ENCODE measurements around the gene MIOX. TPM values are rescaled to one million over a fixed set of nuclear protein-coding genes. Genes with fewer than 3 reads are reported as not detected.

Gene MIOX
- polyA plus RNA-seq, 3 donors from 2014 or later: not detected

- Mint-ChIP-seq H3K27ac (peak overlapping the region; percentile 88 to 94 (median 92)), H3K4me1 (peaks cover 49 to 52% of the 10 kb centered on the region in 2 donors), H3K27me3 (ENCODE audit: low read depth in 3 of 3) (peaks cover 9 to 43% (median 20%) of the 10 kb centered on the region in 3 donors), H3K36me3 (peaks cover 9 to 24% (median 13%) of the 10 kb centered on the region in 3 donors), H3K4me3 (peak overlapping the region; percentile 33 to 67 (median 63)), H3K9me3 (no peaks in the 10 kb centered on the region)
- no peak for DNase-seq
These were observed 40.6 kb upstream of the MIOX start for GRCh38 chr22:50445880-50446707.

- Mint-ChIP-seq H3K4me1 (peaks cover 54 to 60% of the 10 kb centered on the region in 2 donors), H3K9me3 (no peaks in the 10 kb centered on the region), H3K27me3 (ENCODE audit: low read depth in 3 of 3) (peaks cover 9 to 40% (median 20%) of the 10 kb centered on the region in 3 donors), H3K27ac (peak overlapping the region; percentile 35 to 92 (median 91)), H3K4me3 (peak overlapping the region in 3 of 5 donors; percentile 26 to 66 (median 33)), H3K36me3 (peaks cover 9 to 30% (median 18%) of the 10 kb centered on the region in 3 donors)
- no peak for DNase-seq
These were observed 39.7 kb upstream of the MIOX start for GRCh38 chr22:50446708-50447575.

GRCh38 chr22:50447576-50448551 is 38.8 kb upstream of the MIOX start:
- Mint-ChIP-seq H3K36me3 (peaks cover 9 to 33% (median 21%) of the 10 kb centered on the region in 3 donors), H3K4me1 (peaks cover 54 to 63% of the 10 kb centered on the region in 2 donors), H3K27ac (peak overlapping the region; percentile 84 to 92 (median 91)), H3K27me3 (ENCODE audit: low read depth in 3 of 3) (peaks cover 12 to 39% (median 20%) of the 10 kb centered on the region in 3 donors), H3K4me3 (peak overlapping the region; percentile 33 to 78 (median 62)), H3K9me3 (no peaks in the 10 kb centered on the region)
- DNase-seq: peak; percentile 47 to 53 (median 52)

- peak overlapping the region in 1 of 5 donors; percentile 2 for H3K4me3 Mint-ChIP-seq
- H3K36me3 Mint-ChIP-seq: peaks cover 9 to 40% (median 24%) of the 10 kb centered on the region in 3 donors
- DNase-seq: no peak
- peaks cover 31 to 39% of the 10 kb centered on the region in 2 donors for H3K4me1 Mint-ChIP-seq
- H3K27me3 Mint-ChIP-seq (ENCODE audit: low read depth in 3 of 3): peaks cover 12 to 27% (median 23%) of the 10 kb centered on the region in 3 donors
- no peaks in the 10 kb centered on the region for H3K9me3 Mint-ChIP-seq
- H3K27ac Mint-ChIP-seq: peak overlapping the region; percentile 65 to 91 (median 80)
These were observed 34.0 kb upstream of the MIOX start for GRCh38 chr22:50452649-50453048.

- Mint-ChIP-seq H3K4me1 (peaks cover 13 to 19% of the 10 kb centered on the region in 2 donors), H3K4me3 (no peak overlapping the region), H3K27me3 (ENCODE audit: low read depth in 3 of 3) (peaks cover 10 to 14% (median 10%) of the 10 kb centered on the region in 3 donors), H3K9me3 (no peaks in the 10 kb centered on the region), H3K27ac (peak overlapping the region in 1 of 6 donors; percentile 53), H3K36me3 (peaks cover 2 to 34% (median 20%) of the 10 kb centered on the region in 3 donors)
- no peak for DNase-seq
These were observed 32.0 kb upstream of the MIOX start for GRCh38 chr22:50454556-50455075.

GRCh38 chr22:50455201-50455600 is 31.5 kb upstream of the MIOX start:
- no peak for DNase-seq
- no peaks in the 10 kb centered on the region for H3K9me3 Mint-ChIP-seq
- H3K27ac Mint-ChIP-seq: peak overlapping the region in 1 of 6 donors; percentile 53
- peaks cover 11 to 16% of the 10 kb centered on the region in 2 donors for H3K4me1 Mint-ChIP-seq
- H3K27me3 Mint-ChIP-seq (ENCODE audit: low read depth in 3 of 3): peaks cover 8 to 11% (median 10%) of the 10 kb centered on the region in 3 donors
- H3K36me3 Mint-ChIP-seq: peaks cover 0 to 31% (median 17%) of the 10 kb centered on the region in 3 donors
- H3K4me3 Mint-ChIP-seq: no peak overlapping the region

GRCh38 chr22:50456026-50456425 is 30.6 kb upstream of the MIOX start:
- H3K36me3 Mint-ChIP-seq: peaks cover 4 to 25% (median 17%) of the 10 kb centered on the region in 3 donors
- H3K9me3 Mint-ChIP-seq: no peaks in the 10 kb centered on the region
- no peak overlapping the region for H3K27ac Mint-ChIP-seq
- H3K27me3 Mint-ChIP-seq (ENCODE audit: low read depth in 3 of 3): peaks cover 8 to 11% (median 10%) of the 10 kb centered on the region in 3 donors
- no peak overlapping the region for H3K4me3 Mint-ChIP-seq
- DNase-seq: no peak
- H3K4me1 Mint-ChIP-seq: peaks cover 11 to 16% of the 10 kb centered on the region in 2 donors

- peak overlapping the region in 2 of 6 donors; percentile 53 to 62 for H3K27ac Mint-ChIP-seq
- peaks cover 5 to 19% (median 12%) of the 10 kb centered on the region in 3 donors for H3K36me3 Mint-ChIP-seq
- peaks cover 5 to 10% of the 10 kb centered on the region in 2 donors for H3K4me1 Mint-ChIP-seq
These were observed 30.0 kb upstream of the MIOX start for GRCh38 chr22:50456466-50457234.

GRCh38 chr22:50459016-50459415 is 27.6 kb upstream of the MIOX start:
- H3K9me3 Mint-ChIP-seq: no peaks in the 10 kb centered on the region
- peaks cover 9 to 14% (median 9%) of the 10 kb centered on the region in 3 donors for H3K36me3 Mint-ChIP-seq
- H3K4me1 Mint-ChIP-seq: no peaks in the 10 kb centered on the region
- H3K27me3 Mint-ChIP-seq (ENCODE audit: low read depth in 3 of 3): peaks cover 5 to 10% (median 5%) of the 10 kb centered on the region in 3 donors
- H3K4me3 Mint-ChIP-seq: no peak overlapping the region
- DNase-seq: no peak
- peak overlapping the region in 1 of 6 donors; percentile 18 for H3K27ac Mint-ChIP-seq

More at GRCh38 chr22:50456466-50457234, 30.0 kb upstream of the MIOX start:
- DNase-seq: no peak
- no peaks in the 10 kb centered on the region for H3K9me3 Mint-ChIP-seq
- H3K4me3 Mint-ChIP-seq: no peak overlapping the region
- peaks cover 8 to 11% (median 10%) of the 10 kb centered on the region in 3 donors for H3K27me3 Mint-ChIP-seq (ENCODE audit: low read depth in 3 of 3)

GRCh38 chr22:50459496-50460140 is 27.0 kb upstream of the MIOX start:
- Mint-ChIP-seq H3K27me3 (ENCODE audit: low read depth in 3 of 3) (peaks cover 5 to 7% (median 5%) of the 10 kb centered on the region in 3 donors), H3K9me3 (no peaks in the 10 kb centered on the region), H3K36me3 (peaks cover 9 to 12% (median 9%) of the 10 kb centered on the region in 3 donors), H3K27ac (no peak overlapping the region), H3K4me1 (no peaks in the 10 kb centered on the region), H3K4me3 (no peak overlapping the region)
- no peak for DNase-seq

GRCh38 chr22:50460938-50461337 is 25.7 kb upstream of the MIOX start:
- H3K4me3 Mint-ChIP-seq: no peak overlapping the region
- H3K9me3 Mint-ChIP-seq: no peaks in the 10 kb centered on the region
- H3K4me1 Mint-ChIP-seq: no peaks in the 10 kb centered on the region
- peaks cover 9 to 12% (median 9%) of the 10 kb centered on the region in 3 donors for H3K36me3 Mint-ChIP-seq
- peaks cover 5 to 7% (median 5%) of the 10 kb centered on the region in 3 donors for H3K27me3 Mint-ChIP-seq (ENCODE audit: low read depth in 3 of 3)
- peak overlapping the region in 1 of 6 donors; percentile 41 for H3K27ac Mint-ChIP-seq
- DNase-seq: no peak

All from immature natural killer cell (primary cell).